SHP77 (cell line): Measurements from ENCODE around the gene HESX1.

ENCODE experiments used
- DNase-seq, 2 experiments: peaks; one replicate each; lab custom pipeline; 2025; lab: John Stamatoyannopoulos, UW

Gene HESX1

DNA sequence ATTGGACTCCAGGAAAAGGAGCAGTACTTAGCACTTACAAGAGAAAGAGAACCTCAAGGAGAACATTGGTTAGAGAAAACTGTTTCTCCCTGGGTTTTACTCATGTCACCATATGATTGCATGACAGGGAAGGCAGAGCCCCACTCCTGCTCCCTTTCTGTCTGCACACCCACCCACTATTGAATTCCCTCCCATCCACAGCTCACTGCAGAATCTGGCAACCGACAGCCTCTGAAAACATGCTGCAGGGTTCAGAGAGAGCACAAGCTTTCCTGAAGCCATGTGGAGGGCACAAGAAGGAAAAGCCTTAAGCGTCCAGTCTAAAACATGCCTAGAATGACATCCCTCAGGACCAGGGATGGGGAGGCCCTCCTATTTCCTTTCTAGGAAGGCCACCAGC, 31.6 kb downstream of the HESX1 start:
- DNase-seq: no peak

DNA sequence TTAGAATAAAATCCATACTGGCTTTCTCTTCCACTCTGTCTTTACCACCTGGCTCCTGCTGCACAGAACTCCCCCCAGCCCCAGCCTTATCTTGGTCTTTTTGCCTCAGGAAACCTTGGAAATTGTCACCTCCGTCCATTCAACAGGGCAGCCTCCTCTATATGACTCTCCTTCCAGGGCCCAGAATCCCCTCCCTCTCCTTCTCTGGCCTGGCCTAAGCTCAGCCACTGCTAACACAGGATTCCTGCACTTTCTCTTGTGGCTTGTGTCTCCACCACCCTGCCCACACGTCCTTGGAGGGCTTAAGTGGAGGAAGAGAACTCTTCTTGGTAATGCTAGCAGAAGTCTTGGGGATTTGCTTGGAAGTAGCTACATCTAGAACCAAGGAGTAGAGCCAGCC, 33.1 kb downstream of the HESX1 start:
- DNase-seq: no peak

DNA sequence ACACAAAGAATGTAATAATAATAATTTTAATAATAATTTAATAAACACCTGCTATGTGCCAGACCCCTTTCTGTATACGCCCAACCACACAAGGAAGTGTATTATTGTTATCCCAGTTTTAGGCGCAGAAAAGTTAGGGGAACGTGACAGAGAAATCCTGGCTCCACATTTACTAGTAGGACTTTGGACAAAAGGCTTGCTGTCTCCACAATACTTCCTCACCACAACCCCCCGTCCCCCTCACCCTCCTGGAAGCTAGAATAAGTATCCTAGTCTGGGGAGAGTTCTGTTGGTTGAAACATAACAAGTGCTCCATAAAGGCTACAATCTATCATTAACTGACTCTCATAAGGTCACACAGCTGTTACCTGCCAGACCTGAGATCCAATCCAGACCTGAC, 34.1 kb downstream of the HESX1 start:
- DNase-seq: no peak

DNA sequence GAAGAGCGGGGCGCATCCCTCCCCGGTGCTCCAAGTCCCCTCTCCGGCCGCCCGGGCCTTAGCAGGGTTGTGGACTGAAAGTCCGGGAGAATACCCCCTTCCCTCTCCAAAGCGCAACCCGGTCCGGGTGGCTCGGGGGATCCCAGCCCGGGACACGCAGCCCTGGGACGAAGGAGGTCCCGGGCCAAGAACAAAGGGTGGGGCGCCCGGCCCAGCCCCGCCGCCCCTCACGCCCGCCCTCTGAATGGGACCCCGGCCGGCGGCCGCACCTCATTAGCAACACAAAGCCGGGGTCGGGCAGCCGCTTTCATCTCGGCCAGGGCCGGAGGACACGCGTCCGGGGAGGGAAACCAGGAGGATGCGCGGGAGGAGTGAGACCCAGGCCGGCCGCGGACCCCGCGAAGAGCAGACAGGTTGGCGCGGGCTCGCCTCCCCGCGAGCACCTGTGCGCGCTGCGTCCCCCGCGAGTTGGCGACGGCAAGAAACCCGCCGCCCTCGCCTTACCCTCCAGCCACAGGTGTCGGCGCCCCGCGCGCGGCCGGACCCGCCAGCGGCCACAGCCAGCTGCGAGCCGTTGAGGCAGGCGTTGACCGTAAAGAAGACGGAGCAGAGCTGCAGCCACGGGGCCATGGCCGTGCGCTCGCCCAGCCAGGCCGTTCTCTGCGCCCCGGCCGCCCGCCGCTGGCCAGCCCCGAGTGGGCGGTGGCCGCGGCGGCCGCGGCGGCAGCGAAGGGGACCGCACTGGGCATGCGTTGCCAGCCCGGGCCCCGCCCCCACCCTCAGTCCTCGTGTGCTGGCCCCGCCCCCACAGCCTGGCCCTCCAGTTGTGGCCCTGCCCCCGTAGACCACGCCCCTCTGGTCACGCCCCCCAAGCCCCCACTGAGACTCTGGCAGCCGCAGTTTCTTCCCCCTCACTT, 34.9 kb downstream of the HESX1 start, which contains the start of gene IL17RD:
Gene IL17RD, minus strand, starts transcription at position 697 of the 917 bp plus-strand sequence. Its CDS starts 67 bp downstream, at position 630.
- peak; percentile 32 to 75 for DNase-seq

DNA sequence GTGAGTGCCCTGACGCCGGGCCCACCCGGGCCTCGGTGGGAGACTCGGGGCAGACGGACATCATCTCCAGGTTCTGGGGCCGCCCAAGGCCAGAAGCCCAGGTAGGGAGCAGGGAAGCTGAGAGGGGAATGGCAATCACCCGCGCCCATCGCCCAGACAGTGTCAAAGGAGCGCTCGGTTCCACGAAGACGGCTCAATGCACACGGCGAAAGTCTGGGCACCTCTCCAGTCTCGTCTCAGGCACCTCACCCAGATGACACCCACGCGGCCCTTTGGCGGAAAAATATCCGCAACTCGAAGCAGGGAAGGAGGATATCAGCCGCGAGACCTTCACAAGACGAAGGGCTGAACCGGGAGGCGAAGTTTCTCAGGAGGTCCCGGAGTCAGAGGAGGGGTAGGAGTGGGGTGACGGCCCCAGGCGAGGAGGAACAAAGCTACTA, 35.5 kb downstream of the HESX1 start:
- no peak for DNase-seq

DNA sequence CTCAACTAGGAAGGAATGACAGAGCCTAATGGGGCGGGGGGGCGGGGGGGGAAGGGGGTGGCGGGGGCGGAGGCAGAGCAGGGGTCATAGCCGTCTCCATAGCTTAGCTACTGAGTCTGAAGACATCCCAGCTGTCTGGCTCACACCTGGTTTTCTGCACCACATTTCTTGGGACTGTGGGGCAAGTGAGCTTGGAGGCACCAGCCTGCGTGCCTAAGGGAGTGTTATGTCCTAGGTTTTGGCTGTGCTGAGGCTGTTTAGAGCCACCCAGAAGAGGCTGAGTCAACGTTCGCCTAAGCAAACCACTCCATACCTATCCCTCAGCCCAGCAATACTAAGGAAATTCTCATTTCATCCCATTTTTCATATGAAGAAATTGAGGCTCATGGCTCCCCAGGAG, 36.0 kb downstream of the HESX1 start:
- DNase-seq: no peak

DNA sequence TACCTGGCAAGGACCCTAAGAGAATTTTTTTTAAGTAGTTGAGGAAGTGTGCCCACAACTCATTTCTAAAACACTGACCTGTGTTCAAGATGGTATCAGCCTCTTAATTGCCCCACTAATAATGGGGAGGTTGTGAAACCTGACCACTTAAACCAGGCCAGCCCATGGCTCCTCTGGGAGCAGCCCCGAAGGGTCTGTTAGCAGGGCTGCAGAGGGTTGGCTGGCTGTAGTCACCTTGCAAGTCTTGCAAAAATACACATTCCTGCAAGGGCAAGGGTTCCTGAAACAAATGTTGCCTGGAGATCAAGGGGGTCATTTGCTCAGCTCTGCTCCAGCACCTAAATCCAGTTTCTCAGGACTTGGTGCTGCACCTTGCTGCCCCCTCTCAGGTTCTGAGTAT, 37.9 kb downstream of the HESX1 start:
- no peak for DNase-seq

DNA sequence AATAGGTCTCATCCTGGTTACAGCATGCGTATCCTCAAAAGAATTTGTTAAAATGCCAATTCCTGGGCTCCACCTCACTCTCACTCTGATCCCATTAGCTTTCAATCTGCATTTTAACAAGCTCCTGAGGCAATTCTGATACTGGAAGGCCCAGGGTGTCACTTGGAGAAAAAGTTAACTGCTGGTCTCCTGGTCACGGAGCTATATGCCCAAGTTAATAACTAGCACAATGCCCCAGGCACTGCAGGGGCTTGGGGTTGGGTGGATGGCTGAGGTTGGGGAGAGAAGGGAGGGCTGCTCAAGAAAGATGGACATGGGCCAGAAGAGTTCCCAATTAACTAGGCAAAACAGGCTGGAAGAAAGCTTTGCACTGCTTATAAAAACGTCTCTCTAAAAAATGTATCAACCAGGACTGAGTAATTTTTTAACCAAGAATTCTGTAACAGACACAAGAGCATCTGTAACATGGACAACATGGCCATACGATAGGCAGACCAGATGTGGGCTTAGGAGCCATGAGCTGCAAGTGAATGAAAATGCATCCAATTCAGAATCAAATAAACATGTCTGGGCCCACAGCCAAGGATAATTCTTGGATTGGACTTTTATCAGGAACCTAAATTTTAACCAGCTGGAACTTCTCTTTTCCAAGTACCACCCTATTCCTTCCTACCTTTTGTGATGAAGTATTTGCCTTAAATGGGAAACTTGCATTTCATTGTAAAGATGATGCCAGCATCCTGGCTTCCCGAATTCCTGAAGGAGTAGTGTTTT, 38.8 kb downstream of the HESX1 start:
- no peak for DNase-seq

DNA sequence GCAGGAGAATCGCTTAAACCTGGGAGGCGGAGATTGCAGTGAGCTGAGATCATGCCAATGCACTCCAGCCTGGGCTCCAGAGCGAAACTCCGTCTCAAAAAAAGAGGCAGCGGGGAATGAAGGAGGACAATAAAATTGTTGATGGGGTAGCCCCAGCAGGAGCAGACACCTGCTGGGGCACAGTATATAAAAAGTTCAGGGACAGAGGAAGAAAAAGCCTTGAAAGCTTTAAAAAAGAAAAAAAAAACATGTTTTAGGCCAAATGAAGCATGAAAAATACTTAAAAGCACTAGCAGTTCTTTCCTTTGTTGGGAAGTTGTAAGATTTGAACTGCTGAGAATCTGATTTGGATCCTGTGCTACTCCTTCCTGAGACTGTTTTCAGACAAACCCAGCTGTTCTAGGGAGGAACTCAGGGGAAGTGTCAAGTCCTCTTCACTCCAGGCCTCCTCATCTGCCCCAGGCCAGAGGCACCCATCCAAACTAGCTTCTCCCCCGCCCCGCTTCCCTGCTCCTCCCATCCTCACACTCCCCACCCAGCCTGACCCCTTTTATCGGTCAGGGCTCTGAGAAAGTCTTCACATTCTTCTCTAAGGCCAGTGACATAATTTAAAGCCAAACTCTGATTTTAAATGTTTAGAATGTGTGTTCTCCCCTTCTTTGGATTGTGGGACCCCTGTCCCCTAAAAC, 39.6 kb downstream of the HESX1 start:
- DNase-seq: no peak

DNA sequence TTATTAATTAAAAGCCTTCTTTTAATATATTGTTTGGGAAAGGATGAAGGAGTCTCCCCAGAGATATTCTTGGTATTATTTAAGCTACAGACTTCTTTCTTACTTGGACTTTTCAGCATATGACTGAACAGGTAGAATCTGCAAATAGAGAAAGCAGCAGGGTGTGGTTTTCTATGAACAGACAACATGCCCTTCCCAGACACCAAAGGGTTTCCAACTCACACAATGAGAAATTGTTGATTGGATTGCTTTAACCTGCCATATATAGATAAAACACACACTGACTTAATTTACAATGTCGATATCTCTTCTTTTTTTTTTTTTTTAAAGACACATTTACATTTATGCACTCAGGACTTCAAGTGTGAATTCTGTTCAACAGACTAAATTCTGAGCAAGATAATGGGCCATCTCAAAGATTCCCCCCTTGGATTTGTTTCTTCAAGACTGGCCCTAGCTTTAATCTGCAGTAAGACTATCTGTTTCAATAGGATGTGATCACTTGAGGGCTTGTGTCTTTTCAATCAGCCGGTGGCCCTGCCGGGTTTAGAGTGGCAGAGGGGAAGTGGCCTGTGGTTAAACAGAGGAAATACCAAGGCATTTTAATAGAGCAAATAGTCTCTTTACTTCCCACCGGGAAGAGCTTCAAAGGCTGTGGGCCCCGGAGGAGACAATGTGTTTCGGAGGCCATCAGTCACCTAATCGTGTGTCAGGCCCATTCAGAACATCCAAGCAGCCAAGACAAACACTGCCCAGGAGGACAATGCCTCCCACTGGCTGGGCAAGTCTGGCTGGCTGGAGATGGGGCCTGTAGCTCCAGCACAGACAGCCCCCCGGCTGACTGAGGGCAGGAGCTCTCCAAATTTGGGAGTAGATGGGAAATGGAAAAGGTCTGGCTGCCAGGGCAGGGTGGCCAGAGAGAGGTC, 40.7 kb downstream of the HESX1 start:
- DNase-seq: no peak

DNA sequence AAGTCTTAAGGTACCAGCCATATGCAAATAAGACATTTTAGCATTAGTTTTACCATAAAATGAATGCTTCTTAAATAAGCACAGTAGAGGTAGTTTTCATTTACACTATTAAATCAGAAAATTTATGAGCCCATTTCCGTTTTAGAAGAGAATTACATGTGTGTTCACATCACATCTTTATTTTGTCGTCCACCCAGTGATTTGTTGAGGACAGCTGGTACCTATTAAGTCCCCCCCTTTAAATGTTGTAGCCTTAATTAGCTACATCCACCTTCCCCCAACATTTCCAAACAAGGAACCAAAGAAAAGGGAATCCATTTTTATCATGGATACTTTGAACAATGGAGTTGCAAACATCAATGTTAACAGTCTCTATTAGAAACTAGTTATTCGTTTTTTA, 41.5 kb downstream of the HESX1 start:
- DNase-seq: no peak

DNA sequence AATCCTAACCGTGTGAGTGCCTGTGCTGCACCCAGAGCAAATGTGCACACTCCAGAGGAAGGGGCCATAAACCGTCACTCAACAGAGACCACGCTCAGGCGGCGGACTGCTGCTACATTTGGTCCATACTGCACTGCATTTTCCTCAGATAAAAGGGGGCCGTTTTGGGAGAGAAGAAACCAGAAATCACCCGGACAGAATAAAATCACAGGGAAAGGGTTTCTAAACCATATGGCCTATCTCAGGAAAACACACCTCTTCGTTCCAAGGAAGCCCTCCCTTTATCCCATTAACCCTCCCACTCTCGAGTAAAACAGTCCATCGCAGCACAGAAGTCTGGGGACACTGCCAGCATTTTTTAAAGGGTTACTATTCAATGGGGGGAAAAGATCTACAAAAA, 42.2 kb downstream of the HESX1 start:
- no peak for DNase-seq

DNA sequence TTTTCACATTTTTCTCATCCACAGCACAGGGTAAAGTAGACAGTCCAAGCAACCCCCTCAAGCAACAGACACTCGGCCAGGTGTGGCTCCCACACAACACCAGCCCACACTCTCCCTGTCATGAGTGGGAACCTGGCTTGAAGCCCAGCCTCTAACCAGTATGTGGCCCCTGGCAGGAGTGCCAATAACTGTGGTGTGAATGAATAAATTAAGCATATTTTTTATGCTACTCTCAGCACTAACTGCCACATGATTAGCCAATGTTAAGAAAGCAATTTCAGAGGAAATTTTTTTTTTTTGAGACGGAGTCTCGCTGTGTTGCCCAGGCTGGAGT, 44.5 kb downstream of the HESX1 start:
- no peak for DNase-seq

DNA sequence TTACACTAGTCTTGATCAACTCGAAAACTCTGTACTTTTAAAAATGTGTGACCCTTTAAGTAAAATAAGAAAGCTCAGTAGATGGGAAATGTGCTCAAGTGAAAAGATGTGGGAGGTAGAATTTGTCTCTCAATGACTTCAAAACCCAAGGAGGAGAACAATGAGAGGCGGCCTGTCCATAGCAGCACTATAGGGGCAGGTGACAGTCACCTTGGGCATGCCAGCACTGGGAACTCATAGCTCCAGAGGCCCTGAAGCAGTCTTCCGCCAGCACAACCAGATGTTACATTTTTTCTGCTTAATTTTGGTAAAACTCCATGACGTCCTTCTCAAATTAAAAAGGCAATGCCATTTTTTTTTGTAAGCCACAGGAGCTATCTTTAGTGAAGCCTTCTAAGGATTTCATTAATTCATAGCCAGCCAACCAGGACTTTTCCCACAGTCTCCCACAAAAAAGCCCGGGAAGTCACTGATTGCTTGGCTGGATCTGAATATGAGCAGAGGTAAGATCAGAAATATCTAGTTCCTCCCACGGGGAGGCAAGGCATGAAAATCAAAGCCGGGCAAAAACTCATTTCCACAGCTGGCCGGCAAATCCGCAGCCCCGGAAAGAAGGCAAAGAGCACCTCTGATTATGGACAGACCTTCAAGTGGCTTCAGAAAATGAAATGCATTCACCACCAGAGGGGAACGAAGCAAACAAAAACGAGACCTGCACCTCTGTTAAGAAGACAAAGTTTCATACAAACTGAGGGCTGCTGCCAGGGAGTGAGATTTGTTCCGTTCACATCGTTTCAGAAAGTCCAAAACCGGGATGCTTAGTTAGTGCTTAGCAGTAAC, 45.1 kb downstream of the HESX1 start:
- no peak for DNase-seq

DNA sequence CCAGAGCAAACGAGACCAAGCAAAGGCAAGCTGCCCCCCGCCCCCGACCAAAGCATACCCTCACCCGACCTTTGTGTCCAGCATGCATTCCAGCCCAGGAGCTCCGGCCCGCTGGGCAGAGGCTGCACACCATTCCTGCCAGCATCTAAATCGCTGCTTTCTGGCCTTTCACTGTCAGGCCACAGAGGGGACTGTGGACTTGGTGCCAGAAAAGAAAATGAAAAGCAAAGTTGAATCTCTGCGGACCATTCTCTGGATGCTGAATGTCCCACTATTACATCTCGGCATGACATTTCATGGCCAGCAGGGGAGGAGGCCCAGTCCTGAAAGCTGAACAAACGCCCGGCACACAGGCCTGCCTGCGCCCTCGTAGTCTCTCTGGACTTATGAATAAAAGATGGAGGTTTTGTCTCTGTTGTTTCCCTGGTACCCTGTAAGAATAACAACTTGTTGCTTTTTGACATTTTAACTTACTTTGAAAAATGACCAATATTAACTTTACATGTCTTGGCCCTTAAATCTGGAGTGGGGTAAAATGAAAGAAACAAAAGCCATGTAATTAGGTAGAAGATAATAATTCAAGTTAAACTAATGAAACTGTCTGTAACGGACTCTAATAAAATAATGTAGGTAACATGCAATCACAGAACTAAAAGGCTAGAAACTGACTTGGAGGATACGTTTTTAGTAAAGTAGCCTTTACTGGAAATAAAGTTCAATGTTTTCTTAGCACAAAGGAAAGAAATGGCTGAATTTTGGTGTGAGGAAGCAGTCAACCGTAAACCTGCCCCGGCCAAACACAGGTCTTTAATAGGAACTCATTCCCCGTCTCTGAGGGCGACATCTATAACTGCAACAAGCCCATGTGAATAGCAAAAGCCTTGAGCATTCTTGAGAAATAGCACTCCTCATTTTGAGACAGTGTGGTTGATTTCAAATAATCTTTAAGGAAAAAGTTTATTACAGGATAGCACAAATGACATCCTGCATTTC, 47.3 kb downstream of the HESX1 start:
- DNase-seq: no peak

DNA sequence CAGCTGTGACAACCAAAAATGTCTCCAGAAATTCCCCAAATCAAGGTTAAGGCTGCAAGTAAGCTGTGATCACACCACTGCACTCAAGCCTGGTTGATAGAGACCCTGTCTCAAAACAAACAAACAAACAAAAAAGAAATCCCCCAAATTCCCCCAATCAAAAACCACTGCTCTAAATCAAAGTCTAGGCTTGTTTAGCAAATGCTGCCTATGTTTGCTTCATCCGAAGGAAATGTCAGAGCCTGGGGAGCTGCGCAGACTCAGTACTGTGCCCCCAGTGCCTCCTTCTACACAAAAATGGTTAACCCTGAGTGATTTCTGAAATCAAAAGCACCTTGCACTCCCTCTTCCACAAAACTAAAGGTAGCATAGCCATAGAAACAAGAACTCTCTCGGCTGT, 48.0 kb downstream of the HESX1 start:
- DNase-seq: no peak

DNA sequence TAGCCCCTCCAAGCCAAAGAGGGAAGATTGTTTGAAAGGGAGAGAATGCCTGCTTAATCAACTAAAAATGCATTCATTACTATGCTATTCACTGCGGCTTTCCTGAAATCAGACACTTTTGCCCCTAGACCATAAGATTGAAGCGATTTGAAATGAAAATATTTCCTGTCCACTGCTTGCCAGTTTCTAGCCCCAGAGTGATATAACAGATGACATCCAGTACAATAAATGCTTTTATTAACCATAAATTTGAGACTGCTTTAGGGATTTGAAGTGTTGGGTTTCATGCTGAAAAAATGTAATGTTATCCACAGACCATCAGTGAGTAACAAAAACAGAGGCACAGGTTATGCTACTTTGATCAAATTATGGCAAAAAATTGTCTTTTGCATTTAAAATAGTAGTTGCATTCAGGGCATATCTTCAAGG, 48.7 kb downstream of the HESX1 start:
- DNase-seq: no peak

DNA sequence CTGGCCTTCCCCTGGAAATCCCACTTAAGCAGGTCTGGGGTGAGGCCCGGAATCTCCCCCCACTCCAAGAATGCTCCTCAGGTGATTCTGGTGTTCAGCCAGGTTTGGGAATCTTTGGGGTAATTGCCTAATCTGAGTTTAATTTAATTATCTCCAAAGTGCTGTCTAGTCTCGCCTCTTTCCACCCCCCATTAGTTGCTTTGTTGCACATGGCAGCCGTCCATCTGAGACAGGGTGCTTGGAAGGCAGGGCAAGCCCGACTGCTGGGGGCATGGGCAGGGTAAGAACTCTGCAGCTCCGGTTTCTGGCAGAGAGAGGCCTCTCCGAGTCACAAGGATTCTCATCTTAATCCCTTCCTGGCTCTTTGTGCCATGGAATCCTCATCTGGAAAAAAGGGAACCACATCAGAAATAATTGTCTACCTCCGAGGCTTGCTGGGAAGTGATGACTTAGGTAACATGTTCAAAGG, 49.6 kb downstream of the HESX1 start:
- no peak for DNase-seq
